ENCODE data around the gene DMKN.

DMKN gene

DNA sequence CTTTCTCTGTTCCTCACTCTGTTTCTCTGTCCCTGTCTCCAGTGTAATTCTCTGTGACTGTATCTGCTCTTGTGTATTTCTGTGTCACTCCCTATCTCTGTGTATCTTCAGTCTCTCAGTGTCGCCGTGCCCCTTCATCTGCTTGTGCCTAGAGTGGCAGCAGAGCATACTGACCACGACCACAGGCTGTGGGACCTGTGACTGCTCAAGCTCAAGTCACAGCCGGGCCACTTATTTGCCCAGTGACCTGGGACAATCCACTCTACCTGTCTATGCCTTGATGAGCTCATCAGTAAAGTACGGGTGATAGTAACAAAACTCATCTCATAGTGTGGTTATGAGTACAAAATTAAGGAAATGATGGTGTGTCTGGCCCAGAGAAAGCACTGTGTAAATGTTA lies 40.6 kb upstream of the DMKN start:
- no peak for DNase-seq (ENCODE audit: low read depth)
- TF ChIP-seq, protein P1, sequence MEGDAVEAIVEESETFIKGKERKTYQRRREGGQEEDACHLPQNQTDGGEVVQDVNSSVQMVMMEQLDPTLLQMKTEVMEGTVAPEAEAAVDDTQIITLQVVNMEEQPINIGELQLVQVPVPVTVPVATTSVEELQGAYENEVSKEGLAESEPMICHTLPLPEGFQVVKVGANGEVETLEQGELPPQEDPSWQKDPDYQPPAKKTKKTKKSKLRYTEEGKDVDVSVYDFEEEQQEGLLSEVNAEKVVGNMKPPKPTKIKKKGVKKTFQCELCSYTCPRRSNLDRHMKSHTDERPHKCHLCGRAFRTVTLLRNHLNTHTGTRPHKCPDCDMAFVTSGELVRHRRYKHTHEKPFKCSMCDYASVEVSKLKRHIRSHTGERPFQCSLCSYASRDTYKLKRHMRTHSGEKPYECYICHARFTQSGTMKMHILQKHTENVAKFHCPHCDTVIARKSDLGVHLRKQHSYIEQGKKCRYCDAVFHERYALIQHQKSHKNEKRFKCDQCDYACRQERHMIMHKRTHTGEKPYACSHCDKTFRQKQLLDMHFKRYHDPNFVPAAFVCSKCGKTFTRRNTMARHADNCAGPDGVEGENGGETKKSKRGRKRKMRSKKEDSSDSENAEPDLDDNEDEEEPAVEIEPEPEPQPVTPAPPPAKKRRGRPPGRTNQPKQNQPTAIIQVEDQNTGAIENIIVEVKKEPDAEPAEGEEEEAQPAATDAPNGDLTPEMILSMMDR (IDR thresholded peaks at IDR 0.05; ENCODE audit: low read depth, low read length, missing control alignments) = no peak
- no peak overlapping the region for H3K4me3 ChIP-seq (ENCODE audit: low read depth, low read length)

DNA sequence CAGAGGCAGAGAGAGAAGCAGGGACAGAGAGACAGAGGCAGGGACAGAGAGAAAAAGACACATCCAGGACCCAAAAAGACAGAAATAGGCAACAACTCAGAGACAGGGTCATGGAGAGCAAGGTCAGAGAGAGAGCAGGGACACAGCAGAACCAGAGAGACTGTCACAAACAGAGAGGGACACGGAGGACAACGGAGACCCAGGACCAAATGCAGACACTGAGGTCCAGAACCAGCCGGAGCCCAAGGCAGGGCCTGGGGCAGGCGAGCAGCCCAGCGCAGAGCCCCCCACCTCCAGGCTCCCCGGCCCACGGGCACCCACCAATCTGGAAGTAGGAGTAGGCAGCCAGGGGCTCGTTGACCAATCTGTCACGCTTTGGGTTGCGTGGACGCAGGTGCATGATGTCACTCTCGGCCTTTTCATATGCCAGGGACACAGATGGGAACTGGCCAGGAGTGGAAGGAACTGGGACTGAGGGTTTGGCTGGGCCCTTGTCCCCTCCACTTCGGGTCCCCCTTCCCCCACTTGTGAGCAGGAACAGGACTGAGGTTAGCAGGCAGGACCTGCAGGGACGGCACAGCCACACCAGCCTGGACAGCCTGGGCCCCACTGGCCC lies 40.0 kb upstream of the DMKN start:
- no peak for DNase-seq (ENCODE audit: low read depth)
- no peak overlapping the region for H3K4me3 ChIP-seq (ENCODE audit: low read depth, low read length)
- TF ChIP-seq, protein P1 (IDR thresholded peaks at IDR 0.05; ENCODE audit: low read depth, low read length, missing control alignments) = no peak

DNA sequence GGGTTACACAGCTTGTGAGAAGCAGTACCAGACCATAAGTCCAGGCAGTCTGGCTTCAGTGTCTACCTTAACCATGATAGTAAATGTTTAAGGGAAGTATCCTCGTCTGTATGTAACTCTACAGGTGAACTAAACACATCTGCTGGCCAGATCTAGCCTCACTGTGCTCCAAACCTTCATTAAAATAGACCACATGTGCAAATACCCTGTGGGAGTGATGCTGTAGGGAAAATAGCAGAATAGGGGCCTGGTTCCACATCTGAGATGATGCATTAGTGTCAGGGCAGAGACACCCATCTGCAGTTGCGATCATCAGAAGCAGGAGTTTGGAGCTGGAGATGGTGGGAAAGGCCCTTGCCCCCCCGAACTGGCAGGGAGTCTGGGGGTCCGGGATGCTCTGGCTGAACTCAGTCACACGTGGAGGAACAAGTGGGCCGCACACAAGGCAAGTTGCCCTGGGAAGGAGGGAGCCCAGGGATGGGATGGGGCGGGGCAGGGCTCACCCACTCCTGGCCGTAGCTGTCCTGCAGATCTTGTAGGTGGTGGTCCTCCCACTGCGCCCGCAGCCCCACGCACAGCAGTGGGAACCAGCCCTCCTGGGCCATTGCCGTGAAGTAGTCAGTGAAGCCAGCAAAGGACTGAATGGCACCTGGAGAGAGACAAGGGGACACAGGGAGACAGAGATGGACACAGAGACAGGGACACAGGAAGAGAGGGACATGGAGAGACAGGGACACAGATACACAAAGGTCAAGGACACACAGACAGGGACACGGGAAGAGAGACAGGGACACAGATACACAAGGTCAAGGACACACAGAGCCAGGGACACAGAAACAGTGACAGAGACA lies 39.3 kb upstream of the DMKN start:
- DNase-seq (ENCODE audit: low read depth) = no peak
- TF ChIP-seq, protein P1 (IDR thresholded peaks at IDR 0.05; ENCODE audit: low read depth, low read length, missing control alignments) = no peak
- H3K4me3 ChIP-seq (ENCODE audit: low read depth, low read length) = no peak overlapping the region

DNA sequence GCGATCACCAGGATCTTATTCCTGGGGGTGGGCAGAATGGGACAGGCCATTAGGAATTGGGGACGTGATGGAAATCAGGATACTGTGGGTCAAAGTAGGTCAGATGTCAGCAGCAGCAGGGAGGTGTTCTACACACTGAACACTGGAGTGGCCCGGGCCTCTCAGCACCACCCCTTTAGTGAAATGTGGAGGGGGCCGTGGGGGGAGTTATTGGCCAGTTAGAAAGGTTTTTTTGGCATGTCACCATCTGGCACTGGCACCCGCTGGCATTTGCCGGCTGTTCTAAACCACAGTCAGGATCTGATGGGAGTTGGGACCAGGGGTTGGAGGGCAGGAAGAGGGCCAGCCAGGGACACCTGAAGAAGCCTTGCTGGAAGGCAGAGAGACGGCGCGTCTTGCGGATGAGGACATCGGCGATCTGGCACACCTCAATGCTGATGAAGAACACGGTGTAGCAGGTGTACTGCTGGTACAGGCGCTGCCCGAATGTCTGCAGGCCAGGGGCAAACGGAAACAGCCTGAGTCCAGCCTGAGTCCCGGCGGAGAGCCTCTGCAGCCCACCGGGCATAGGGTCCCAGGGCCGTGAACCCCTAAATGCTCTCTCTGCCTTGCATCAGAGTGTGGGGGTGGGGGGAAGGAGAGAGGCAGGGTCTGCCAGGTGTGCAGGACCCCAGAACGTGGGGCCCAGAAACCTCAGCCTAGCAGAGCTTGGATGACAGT lies 37.8 kb upstream of the DMKN start:
- TF ChIP-seq, protein P1 (IDR thresholded peaks at IDR 0.05; ENCODE audit: low read depth, low read length, missing control alignments) = no peak

DNA sequence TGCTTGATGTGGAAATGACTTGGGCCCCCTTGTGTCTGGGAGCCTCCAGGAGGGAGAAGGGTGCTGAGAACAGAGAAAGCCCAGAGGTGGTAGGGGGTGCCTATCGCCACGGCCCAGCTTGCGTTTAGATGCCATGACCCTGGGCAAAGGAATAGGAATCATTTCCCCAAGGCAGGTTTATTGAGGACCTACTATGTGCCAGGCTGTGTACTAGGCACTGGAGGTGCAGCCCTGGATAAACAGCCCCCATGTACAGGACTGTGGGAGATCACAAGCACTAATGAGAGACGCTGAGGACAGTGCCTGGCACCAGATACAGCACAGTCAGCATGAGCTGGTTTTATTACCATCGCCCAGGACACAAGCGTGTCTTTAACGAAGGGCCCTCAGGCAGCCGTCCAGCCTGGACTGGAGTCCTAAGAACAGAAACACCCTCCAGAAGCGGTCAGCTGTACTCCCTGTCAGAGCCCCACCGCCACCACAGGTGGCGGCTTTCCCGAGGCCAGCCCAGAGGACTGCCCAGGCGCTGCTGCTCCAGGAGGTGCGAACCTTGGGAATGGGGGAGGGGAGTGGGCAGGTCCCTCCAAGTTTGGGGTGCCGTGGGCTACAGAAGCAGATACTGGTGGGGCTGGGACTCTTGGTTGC lies 36.6 kb upstream of the DMKN start:
- DNase-seq (ENCODE audit: low read depth) = no peak
- TF ChIP-seq, protein P1 (IDR thresholded peaks at IDR 0.05; ENCODE audit: low read depth, low read length, missing control alignments) = no peak
- H3K4me3 ChIP-seq (ENCODE audit: low read depth, low read length) = no peak overlapping the region

More for the DNA sequence above, 37.8 kb upstream of the DMKN start:
- no peak for DNase-seq (ENCODE audit: low read depth)
- no peak overlapping the region for H3K4me3 ChIP-seq (ENCODE audit: low read depth, low read length)

DNA sequence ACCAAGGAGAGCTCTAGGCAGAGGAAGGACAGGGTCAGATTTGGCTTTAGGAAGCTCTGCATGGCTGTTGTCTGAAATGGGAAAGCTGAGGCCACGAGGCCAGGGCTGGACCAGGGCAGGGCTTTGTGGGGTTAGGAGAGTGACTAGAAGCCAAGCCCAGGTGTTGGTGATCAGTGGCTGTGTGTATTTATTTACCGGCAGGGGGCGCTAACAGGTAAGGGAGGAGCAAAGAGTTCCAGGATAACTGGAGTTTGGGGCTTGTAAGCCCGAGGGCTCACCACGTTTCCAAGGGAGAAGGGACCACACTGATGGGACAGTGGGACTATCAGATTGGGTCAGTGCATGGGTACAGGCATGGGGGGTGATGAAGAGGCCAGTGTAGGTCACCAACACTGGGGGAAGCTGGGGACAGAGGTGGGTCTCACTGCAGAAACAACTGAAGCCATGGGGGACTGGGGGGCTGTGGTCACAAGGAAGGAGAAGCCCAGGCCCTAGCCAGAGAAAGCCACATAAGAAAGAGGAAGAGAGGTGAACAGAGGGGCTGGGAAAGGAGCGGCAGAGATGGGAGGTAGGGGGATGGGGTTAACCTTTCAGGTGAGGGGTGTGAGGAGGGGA lies 35.8 kb upstream of the DMKN start:
- TF ChIP-seq, protein P1 (IDR thresholded peaks at IDR 0.05; ENCODE audit: low read depth, low read length, missing control alignments) = peak; percentile 78
- no peak overlapping the region for H3K4me3 ChIP-seq (ENCODE audit: low read depth, low read length)
- DNase-seq (ENCODE audit: low read depth) = no peak

Data from GM12864 (cell line).